Uterus (tissue), 2 donors: Measurements from ENCODE around the gene SLC7A1.

Experiments used
- CTCF ChIP-seq, 4 experiments: fragments of 200-600 bp in 2 of 4; fragments of 450-650 bp in 2 of 4; sonication (generic) in 2 of 4; IDR thresholded peaks; one replicate each; pipeline ENCODE4 v1.5.1; 2016 to 2019; ENCODE audit warnings: antibody characterized with exemption in 4 of 4, mild to moderate bottlenecking in 2 of 4, moderate library complexity in 1 of 4
- POLR2A ChIP-seq, 2 donors: fragments of 450-650 bp; IDR thresholded peaks; one replicate each; pipeline ENCODE4 v1.6.1; 2016; ENCODE audit warnings: antibody characterized with exemption in 2 of 2, mild to moderate bottlenecking in 1 of 2, moderate library complexity in 1 of 2

GRCh38 chr13:29502391-29503008 is 93.0 kb downstream of the SLC7A1 start:
- TF ChIP-seq CTCF (IDR thresholded peaks at IDR 0.05) (no peak), POLR2A (IDR thresholded peaks at IDR 0.05) (no peak)
